ENCODE data around the gene NOP14. TPM values are rescaled to one million over a fixed set of nuclear protein-coding genes. Genes with fewer than 3 reads are reported as not detected.

NOP14 gene
- total RNA-seq, 6 experiments from 2014 or later, result 34.8 to 39.4 (median 37.0) TPM

DNA sequence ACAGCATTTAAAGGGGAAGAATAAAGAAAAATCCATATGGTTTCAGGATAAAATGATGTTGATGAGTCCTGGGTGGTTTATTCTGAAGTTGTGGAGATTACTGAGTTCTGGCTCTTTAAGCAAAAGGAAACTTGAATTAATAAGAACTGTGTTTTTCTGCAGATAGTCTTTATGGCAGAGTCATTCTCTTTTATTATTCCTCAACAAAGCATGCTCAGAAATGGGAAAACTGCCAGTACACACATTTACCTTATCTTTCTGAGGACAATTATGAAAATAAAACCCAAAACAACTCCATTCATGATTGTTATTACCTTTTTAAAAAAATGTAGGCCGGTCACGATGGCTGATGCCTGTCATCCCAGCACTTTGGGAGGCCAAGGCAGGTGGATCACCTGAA, 61.1 kb downstream of the NOP14 start:
- no peak for DNase-seq
- Mint-ChIP-seq H3K36me3 (ENCODE audit: low read depth) (peaks cover 51% of the 10 kb centered on the region), H3K4me3 (no peak overlapping the region), H3K27me3 (ENCODE audit: insufficient read depth) (peaks cover 3% of the 10 kb centered on the region), H3K4me1 (ENCODE audit: low read depth) (peaks cover 23% of the 10 kb centered on the region), H3K9me3 (no peaks in the 10 kb centered on the region), H3K27ac (no peak overlapping the region; the same call in 1 of the 2 replicates)
- TF ChIP-seq, protein P1, sequence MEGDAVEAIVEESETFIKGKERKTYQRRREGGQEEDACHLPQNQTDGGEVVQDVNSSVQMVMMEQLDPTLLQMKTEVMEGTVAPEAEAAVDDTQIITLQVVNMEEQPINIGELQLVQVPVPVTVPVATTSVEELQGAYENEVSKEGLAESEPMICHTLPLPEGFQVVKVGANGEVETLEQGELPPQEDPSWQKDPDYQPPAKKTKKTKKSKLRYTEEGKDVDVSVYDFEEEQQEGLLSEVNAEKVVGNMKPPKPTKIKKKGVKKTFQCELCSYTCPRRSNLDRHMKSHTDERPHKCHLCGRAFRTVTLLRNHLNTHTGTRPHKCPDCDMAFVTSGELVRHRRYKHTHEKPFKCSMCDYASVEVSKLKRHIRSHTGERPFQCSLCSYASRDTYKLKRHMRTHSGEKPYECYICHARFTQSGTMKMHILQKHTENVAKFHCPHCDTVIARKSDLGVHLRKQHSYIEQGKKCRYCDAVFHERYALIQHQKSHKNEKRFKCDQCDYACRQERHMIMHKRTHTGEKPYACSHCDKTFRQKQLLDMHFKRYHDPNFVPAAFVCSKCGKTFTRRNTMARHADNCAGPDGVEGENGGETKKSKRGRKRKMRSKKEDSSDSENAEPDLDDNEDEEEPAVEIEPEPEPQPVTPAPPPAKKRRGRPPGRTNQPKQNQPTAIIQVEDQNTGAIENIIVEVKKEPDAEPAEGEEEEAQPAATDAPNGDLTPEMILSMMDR (IDR thresholded peaks at IDR 0.05), result no peak

- TF ChIP-seq, protein P1 (IDR thresholded peaks at IDR 0.05), result no peak
- Mint-ChIP-seq H3K27ac (peak overlapping the region; percentile 50), H3K4me1 (ENCODE audit: low read depth) (peaks cover 23% of the 10 kb centered on the region), H3K9me3 (no peaks in the 10 kb centered on the region), H3K36me3 (ENCODE audit: low read depth) (peaks cover 51% of the 10 kb centered on the region), H3K27me3 (ENCODE audit: insufficient read depth) (peaks cover 3% of the 10 kb centered on the region), H3K4me3 (no peak overlapping the region)
- no peak for DNase-seq
Observed at GRCh38 chr4:2901186-2901585, 62.0 kb downstream of the NOP14 start.

DNA sequence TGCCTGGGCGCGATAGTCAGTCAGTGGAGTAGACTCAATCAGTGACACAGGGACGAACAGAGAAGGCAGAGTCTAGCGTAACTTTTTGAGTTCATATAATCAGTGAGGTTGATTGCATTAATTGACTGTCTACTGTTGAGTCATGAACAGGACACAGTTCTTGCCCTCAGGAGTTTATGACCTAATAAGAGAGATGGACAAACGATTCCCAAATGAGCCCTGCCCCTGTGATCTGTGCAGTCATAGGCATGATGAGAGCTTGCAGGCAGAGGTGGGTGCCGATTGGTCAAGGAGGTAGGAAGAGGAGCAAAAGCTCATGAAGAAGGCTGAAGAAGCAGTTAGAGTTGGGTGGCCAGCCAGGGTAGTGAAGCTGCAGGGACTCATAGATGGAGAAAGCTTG, 62.5 kb downstream of the NOP14 start:
- H3K36me3 Mint-ChIP-seq (ENCODE audit: low read depth), result peaks cover 51% of the 10 kb centered on the region
- DNase-seq, result no peak
- TF ChIP-seq, protein P1 (IDR thresholded peaks at IDR 0.05), result no peak
- H3K27me3 Mint-ChIP-seq (ENCODE audit: insufficient read depth), result peaks cover 3% of the 10 kb centered on the region
- peak overlapping the region; percentile 50 for H3K27ac Mint-ChIP-seq
- H3K9me3 Mint-ChIP-seq, result no peaks in the 10 kb centered on the region
- no peak overlapping the region for H3K4me3 Mint-ChIP-seq
- H3K4me1 Mint-ChIP-seq (ENCODE audit: low read depth), result peaks cover 23% of the 10 kb centered on the region

DNA sequence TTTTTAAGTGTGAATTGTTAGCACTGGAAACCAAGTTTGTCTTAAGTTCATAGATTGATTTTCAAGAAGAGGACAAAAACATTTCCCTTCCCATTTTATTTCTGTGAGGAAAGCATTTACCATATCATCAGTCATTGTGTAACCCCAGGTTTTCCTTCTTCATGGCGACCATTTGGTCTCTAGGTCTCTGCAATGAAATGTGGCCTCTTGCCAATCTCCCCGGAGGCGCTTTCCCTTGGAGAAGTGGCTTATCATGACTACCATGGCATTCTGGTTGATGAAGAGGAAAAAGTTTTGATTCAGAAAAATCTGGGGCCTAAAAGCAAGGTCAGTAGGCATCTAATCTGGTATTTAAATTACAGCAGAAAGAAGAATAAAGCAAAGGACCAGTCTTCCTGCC, 65.2 kb downstream of the NOP14 start:
- Mint-ChIP-seq H3K4me3 (no peak overlapping the region), H3K9me3 (no peaks in the 10 kb centered on the region), H3K27me3 (ENCODE audit: insufficient read depth) (peaks cover 3% of the 10 kb centered on the region), H3K27ac (no peak overlapping the region), H3K4me1 (ENCODE audit: low read depth) (peaks cover 23% of the 10 kb centered on the region), H3K36me3 (ENCODE audit: low read depth) (peaks cover 37% of the 10 kb centered on the region)
- TF ChIP-seq, protein P1 (IDR thresholded peaks at IDR 0.05), result no peak
- DNase-seq, result no peak

DNA sequence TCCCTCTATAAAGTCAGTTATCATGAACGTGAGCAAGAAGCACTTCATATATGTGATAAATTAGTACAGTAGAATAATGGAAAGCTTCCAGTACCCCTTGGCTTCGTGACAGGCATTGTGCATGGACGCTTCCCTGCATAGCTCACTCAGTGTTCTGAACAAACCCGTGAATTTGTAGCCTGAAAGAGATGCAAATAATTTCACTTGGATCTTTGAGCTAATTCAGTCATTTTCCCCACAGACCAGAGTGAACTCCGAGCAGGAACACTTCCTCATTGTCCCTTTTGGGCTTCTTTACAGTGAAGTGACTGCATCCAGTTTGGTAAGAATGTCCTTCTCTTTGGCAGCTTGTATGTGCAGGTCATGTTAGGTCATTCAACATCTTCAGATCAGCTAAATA, 69.4 kb downstream of the NOP14 start:
- H3K27me3 Mint-ChIP-seq (ENCODE audit: insufficient read depth), result peaks cover 2% of the 10 kb centered on the region
- no peaks in the 10 kb centered on the region for H3K9me3 Mint-ChIP-seq
- no peak for DNase-seq
- peaks cover 17% of the 10 kb centered on the region for H3K36me3 Mint-ChIP-seq (ENCODE audit: low read depth)
- H3K4me1 Mint-ChIP-seq (ENCODE audit: low read depth), result peaks cover 25% of the 10 kb centered on the region
- TF ChIP-seq, protein P1 (IDR thresholded peaks at IDR 0.05), result no peak
- H3K27ac Mint-ChIP-seq, result no peak overlapping the region
- H3K4me3 Mint-ChIP-seq, result no peak overlapping the region

DNA sequence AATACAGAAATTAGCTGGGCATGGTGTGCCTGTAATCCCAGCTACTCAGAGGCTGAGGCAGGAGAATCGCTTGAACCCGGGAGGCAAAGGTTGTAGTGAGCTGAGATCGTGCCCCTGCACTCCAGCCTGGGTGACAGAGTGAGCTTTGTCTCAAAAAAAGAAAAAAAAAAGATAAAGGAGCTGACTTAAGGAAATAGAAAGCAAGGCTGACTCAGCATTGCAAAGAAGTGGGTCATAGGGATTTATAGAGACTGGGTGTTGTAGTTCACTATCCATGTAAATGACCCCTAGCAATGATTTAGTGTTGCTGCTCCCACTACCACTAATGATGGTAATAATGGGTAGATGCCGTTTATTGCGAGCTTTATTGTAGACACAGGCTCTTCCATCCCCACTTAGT, 71.9 kb downstream of the NOP14 start:
- H3K36me3 Mint-ChIP-seq (ENCODE audit: low read depth), result peaks cover 15% of the 10 kb centered on the region
- H3K27ac Mint-ChIP-seq, result peak overlapping the region; percentile 64
- H3K4me1 Mint-ChIP-seq (ENCODE audit: low read depth), result peaks cover 24% of the 10 kb centered on the region
- no peak overlapping the region for H3K4me3 Mint-ChIP-seq
- H3K9me3 Mint-ChIP-seq, result no peaks in the 10 kb centered on the region
- peak; percentile 37 for DNase-seq
- TF ChIP-seq, protein P1 (IDR thresholded peaks at IDR 0.05), result no peak
- peaks cover 2% of the 10 kb centered on the region for H3K27me3 Mint-ChIP-seq (ENCODE audit: insufficient read depth)

Data from HFFc6 (cell line).